Stomach (tissue), 9 donors: ENCODE measurements around the gene IZUMO1. TPM values are rescaled to one million over a fixed set of nuclear protein-coding genes. Genes with fewer than 3 reads are reported as not detected.

Experiments
- DNase-seq, 2 donors: peaks; one replicate each; pipeline versions ENCODE4 v3.0.0 to v3.0.0-alpha.2; 2013 to 2019
- H3K27ac ChIP-seq, 5 donors: fragments of 200-600 bp in 4 of 5; sonication (generic) in 4 of 5; one replicate each; pipeline ENCODE4 v1.5.1; 2013 to 2019; ENCODE audit warnings: mild to moderate bottlenecking in 1 of 5, moderate library complexity in 1 of 5
- H3K27me3 ChIP-seq, 3 donors: fragments of 200-600 bp; sonication (generic); one replicate each; pipeline ENCODE4 v1.5.1; 2017 to 2019; ENCODE audit warnings: mixed run types in 1 of 3
- H3K36me3 ChIP-seq, 4 donors: fragments of 200-600 bp; sonication (generic); 1 replicate in 3 of 4; 2 replicates in 1 of 4; pipeline ENCODE4 v1.5.1; 2016 to 2019
- H3K4me1 ChIP-seq, 4 donors: fragments of 200-600 bp; sonication (generic); one replicate each; pipeline ENCODE4 v1.5.1; 2016 to 2019
- H3K4me3 ChIP-seq, 4 donors: fragments of 200-600 bp; sonication (generic) in 3 of 4; one replicate each; pipeline ENCODE4 v1.5.1; 2016 to 2019; ENCODE audit warnings: mild to moderate bottlenecking in 1 of 4
- H3K9me3 ChIP-seq, 4 donors: fragments of 200-600 bp; sonication (generic); one replicate each; pipeline ENCODE4 v1.5.1; 2016 to 2019
- EP300 ChIP-seq: sonication (generic); formaldehyde crosslinking; IDR thresholded peaks from one replicate; pipeline ENCODE4 v1.6.1; 2017; ENCODE audit warnings: antibody characterized with exemption
- POLR2A ChIP-seq, 4 donors: fragments of 450-650 bp; IDR thresholded peaks; one replicate each; pipeline ENCODE4 v1.6.1; 2016; ENCODE audit warnings: antibody characterized with exemption in 4 of 4, control low read depth in 2 of 4, mild to moderate bottlenecking in 1 of 4, moderate library complexity in 1 of 4
- POLR2AphosphoS5 ChIP-seq, 3 donors: sonication (generic); formaldehyde crosslinking; IDR thresholded peaks; one replicate each; pipeline ENCODE4 v1.6.1; 2016; ENCODE audit warnings: antibody characterized with exemption in 3 of 3
- WGBS, 5 donors: extraction: QIAGEN DNeasy Blood & Tissue Kit in 3 of 5; methylation state at CpG; one replicate each; pipeline versions ENCODE4 v1.1.5 to v1.1.7; 2013 to 2018; 5-methylcytosine and 5-hydroxymethylcytosine counted together
- intact Hi-C: fragments of 100-400 bp; cut with DNase I; formaldehyde crosslinking; loops from one replicate; pipeline ENCODE4 v1.15.1; 2023; ENCODE audit warnings: low total_unique reads
- polyA plus RNA-seq, 3 donors: library from polyadenylated mRNA; stranded (reverse); fragments of 200-250 nt; gene quantifications; one replicate each; pipeline ENCODE4 v1.2.3, GENCODE V29; 2013
- total RNA-seq, 5 donors: library from RNA; depleted of rRNA; stranded (reverse); fragments of >200 nt; gene quantifications; one replicate each; pipeline versions ENCODE4 v1.1.0 to v1.2.3, GENCODE V29; 2014 to 2016
- TF ChIP-seq, protein P1 (sequence below), 7 experiments: fragments of 450-650 bp in 4 of 7; fragments of 200-600 bp in 3 of 7; sonication (generic) in 3 of 7; IDR thresholded peaks; one replicate each; pipeline ENCODE4 v1.5.1; 2016 to 2019; ENCODE audit warnings: antibody characterized with exemption in 7 of 7, control low read depth in 2 of 7, mild to moderate bottlenecking in 1 of 7
- donor health status: healthy with polysubstance abuse.
- donor health status: Bipolar disorder and iron deficiency.
- donor health status: healthy.

IZUMO1 gene
- total and polyA plus RNA-seq, 8 donors = 0.62 to 14.3 (median 4.0) TPM; not detected in 3

- H3K27ac ChIP-seq = peak overlapping the region in 4 of 5 donors; percentile 58 to 86 (median 76)
- intact Hi-C loops = loop anchor here (10.0 kb wide), 1 partner anchor 101 kb away; the partner anchor contains the start of gene CA11
- peaks cover 9 to 43% (median 24%) of the 10 kb centered on the region in 4 donors for H3K4me1 ChIP-seq
- H3K9me3 ChIP-seq = no peaks in the 10 kb centered on the region
- H3K36me3 ChIP-seq = peaks cover 0 to 9% (median 0%) of the 10 kb centered on the region in 4 donors
- DNase-seq = no peak
- no peak for TF ChIP-seq POLR2A (IDR thresholded peaks at IDR 0.05)
- WGBS, 5 donors = 80 to 84% (median 82%) methylated on average over 8 of the region's 8 CpGs
- no peak overlapping the region for H3K4me3 ChIP-seq
- peaks cover 0 to 40% (median 0%) of the 10 kb centered on the region in 3 donors for H3K27me3 ChIP-seq
Observed at GRCh38 chr19:48746110-48746509, 599 bp downstream of the IZUMO1 start.

DNA sequence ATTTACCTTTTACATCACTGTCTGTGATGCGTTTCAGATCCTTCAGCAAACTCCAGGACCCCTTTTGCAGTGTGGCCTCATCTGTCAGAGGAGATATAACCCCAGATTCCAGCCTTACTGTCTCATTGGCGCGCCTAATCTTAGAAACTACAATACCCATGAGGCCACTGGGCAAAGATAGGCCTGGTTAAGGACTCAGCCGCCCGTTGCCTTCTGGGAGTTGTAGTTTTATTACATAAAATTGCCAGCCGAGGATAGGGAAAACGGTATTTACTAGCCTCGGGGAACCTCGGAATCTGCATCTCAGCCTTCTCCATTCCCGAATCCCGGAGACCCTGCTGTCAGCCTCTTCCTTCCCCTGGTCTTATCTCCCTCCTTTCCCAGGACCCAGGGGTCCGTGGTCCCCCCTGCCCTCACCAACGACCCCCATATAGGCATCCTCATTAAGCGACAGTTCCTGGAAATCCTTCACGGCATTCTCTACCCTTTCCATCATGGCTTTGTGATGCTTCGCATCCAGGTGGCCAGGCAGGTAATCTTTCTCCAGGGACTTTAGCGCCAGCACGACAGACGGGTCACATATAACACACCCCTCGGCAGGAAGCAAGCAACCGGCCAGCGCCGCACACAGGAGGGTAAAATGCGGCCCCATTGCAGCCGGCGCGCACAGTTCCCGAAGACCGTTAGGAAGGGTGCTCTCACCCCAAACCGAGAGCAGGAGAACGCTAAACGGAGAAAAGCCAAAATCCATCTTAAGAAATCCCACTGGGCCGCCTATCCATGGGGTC is 1.3 kb downstream of the IZUMO1 start:
- 36 to 56% (median 48%) methylated on average over 33 of the region's 33 CpGs for WGBS, 5 donors
- Histone ChIP-seq H3K27ac (no peak overlapping the region), H3K4me3 (no peak overlapping the region), H3K9me3 (no peaks in the 10 kb centered on the region), H3K36me3 (peaks cover 0 to 9% (median 0%) of the 10 kb centered on the region in 4 donors), H3K4me1 (peaks cover 4 to 43% (median 25%) of the 10 kb centered on the region in 4 donors), H3K27me3 (peaks cover 0 to 40% (median 0%) of the 10 kb centered on the region in 3 donors)
- TF ChIP-seq, protein P1, sequence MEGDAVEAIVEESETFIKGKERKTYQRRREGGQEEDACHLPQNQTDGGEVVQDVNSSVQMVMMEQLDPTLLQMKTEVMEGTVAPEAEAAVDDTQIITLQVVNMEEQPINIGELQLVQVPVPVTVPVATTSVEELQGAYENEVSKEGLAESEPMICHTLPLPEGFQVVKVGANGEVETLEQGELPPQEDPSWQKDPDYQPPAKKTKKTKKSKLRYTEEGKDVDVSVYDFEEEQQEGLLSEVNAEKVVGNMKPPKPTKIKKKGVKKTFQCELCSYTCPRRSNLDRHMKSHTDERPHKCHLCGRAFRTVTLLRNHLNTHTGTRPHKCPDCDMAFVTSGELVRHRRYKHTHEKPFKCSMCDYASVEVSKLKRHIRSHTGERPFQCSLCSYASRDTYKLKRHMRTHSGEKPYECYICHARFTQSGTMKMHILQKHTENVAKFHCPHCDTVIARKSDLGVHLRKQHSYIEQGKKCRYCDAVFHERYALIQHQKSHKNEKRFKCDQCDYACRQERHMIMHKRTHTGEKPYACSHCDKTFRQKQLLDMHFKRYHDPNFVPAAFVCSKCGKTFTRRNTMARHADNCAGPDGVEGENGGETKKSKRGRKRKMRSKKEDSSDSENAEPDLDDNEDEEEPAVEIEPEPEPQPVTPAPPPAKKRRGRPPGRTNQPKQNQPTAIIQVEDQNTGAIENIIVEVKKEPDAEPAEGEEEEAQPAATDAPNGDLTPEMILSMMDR (IDR thresholded peaks at IDR 0.05) = no peak
- TF ChIP-seq POLR2A (IDR thresholded peaks at IDR 0.05) = no peak
- TF ChIP-seq EP300 = no peak
- TF ChIP-seq POLR2AphosphoS5 (IDR thresholded peaks at IDR 0.05) = no peak
- intact Hi-C loops = loop anchor here (10.0 kb wide), 1 partner anchor 101 kb away; the partner anchor contains the start of gene CA11
- peak; percentile 63 to 85 for DNase-seq

- Histone ChIP-seq H3K9me3 (no peaks in the 10 kb centered on the region), H3K27me3 (peaks cover 0 to 41% (median 0%) of the 10 kb centered on the region in 3 donors), H3K36me3 (no peaks in the 10 kb centered on the region), H3K27ac (peak overlapping the region in 4 of 5 donors; percentile 77 to 83 (median 82)), H3K4me3 (no peak overlapping the region), H3K4me1 (peaks cover 27 to 56% (median 44%) of the 10 kb centered on the region in 4 donors)
- intact Hi-C loops = loop anchor here (10.0 kb wide), 1 partner anchor 97 kb away; the partner anchor contains the start of gene CA11
- no peak for TF ChIP-seq POLR2A (IDR thresholded peaks at IDR 0.05)
- TF ChIP-seq, protein P1 (IDR thresholded peaks at IDR 0.05) = no peak
- TF ChIP-seq EP300 = no peak
- TF ChIP-seq POLR2AphosphoS5 (IDR thresholded peaks at IDR 0.05) = no peak
- 85 to 91% (median 88%) methylated on average over 11 of the region's 11 CpGs for WGBS, 5 donors
- DNase-seq = no peak
Observed at GRCh38 chr19:48742096-48742495, 4.6 kb downstream of the IZUMO1 start.

GRCh38 chr19:48741129-48741999 is 5.3 kb downstream of the IZUMO1 start:
- WGBS, 5 donors = 21 to 48% (median 29%) methylated on average over 24 to 35 of the region's 35 CpGs
- peaks cover 27 to 52% (median 37%) of the 10 kb centered on the region in 4 donors for H3K4me1 ChIP-seq
- H3K27me3 ChIP-seq = peaks cover 0 to 34% (median 0%) of the 10 kb centered on the region in 3 donors
- TF ChIP-seq, protein P1 (IDR thresholded peaks at IDR 0.05) = no peak
- TF ChIP-seq POLR2AphosphoS5 (IDR thresholded peaks at IDR 0.05) = no peak
- no peak for TF ChIP-seq POLR2A (IDR thresholded peaks at IDR 0.05)
- TF ChIP-seq EP300 = no peak
- H3K4me3 ChIP-seq = peak overlapping the region in 3 of 4 donors; percentile 6 to 69 (median 51)
- H3K36me3 ChIP-seq = no peaks in the 10 kb centered on the region
- no peaks in the 10 kb centered on the region for H3K9me3 ChIP-seq
- peak; percentile 66 to 71 for DNase-seq
- intact Hi-C loops = loop anchor here (10.0 kb wide), 1 partner anchor 97 kb away; the partner anchor contains the start of gene CA11
- H3K27ac ChIP-seq = peak overlapping the region; percentile 73 to 83 (median 82)
